K562 (cell line): Measurements from ENCODE around the gene BUB3. TPM values are rescaled to one million over a fixed set of nuclear protein-coding genes. Genes with fewer than 3 reads are reported as not detected.

Source experiments
- BRD4 ChIP-seq: fragments of 200-600 bp; sonication (generic); IDR thresholded peaks from 2 replicates; pipeline ENCODE4 v1.6.1; 2017; ENCODE audit warnings: inconsistent platforms
- ELF4 ChIP-seq: fragments of 450-650 bp; formaldehyde crosslinking; IDR thresholded peaks from 2 replicates; pipeline ENCODE4 v1.4.0; 2022; ENCODE audit warnings: missing genetic modification characterization
- EP400 ChIP-seq: fragments of 450-650 bp; IDR thresholded peaks from 2 replicates; pipeline ENCODE4 v1.6.1; 2017; ENCODE audit warnings: antibody characterized with exemption, mild to moderate bottlenecking, moderate library complexity
- FOXA1 ChIP-seq: fragments of 450-650 bp; IDR thresholded peaks from 2 replicates; pipeline ENCODE4 v1.6.1; 2016; ENCODE audit warnings: mild to moderate bottlenecking, borderline replicate concordance
- MAZ ChIP-seq, 2 experiments: fragments of 450-650 bp in 1 of 2; sonication (generic) in 1 of 2; formaldehyde crosslinking; IDR thresholded peaks in 1 of 2; conservative IDR thresholded peaks in 1 of 2; 2 replicates each; pipeline versions ENCODE4 v1.4.0 to v1.5.0; 2020; ENCODE audit warnings: mild to moderate bottlenecking in 1 of 2, missing genetic modification reagents in 1 of 2
- MBD2 ChIP-seq: sonication (generic); IDR thresholded peaks from 2 replicates; pipeline ENCODE4 v1.6.1; 2016; ENCODE audit warnings: low read depth, borderline replicate concordance
- NONO ChIP-seq, 2 experiments: fragments of 200-400 bp in 1 of 2; fragments of 450-650 bp in 1 of 2; formaldehyde crosslinking in 1 of 2; IDR thresholded peaks; 2 replicates each; pipeline ENCODE4 v1.6.1; 2017; ENCODE audit warnings: low read depth in 2 of 2, mild to moderate bottlenecking in 2 of 2, moderate library complexity in 2 of 2, low read length in 1 of 2
- PHF8 ChIP-seq: fragments of 200-600 bp; sonication (generic); IDR thresholded peaks from 2 replicates; pipeline ENCODE4 v1.6.1; 2012; ENCODE audit warnings: mixed run types, mild to moderate bottlenecking, inconsistent platforms, low read length, moderate library complexity, borderline replicate concordance
- POLR2H ChIP-seq: IDR thresholded peaks from 2 replicates; pipeline ENCODE4 v1.6.1; 2016; ENCODE audit warnings: missing genetic modification characterization, low read depth, mild to moderate bottlenecking, control low read depth, missing compliant biosample characterization, moderate library complexity
- SUPT5H ChIP-seq: fragments of 450-650 bp; IDR thresholded peaks from 2 replicates; pipeline ENCODE4 v1.6.1; 2016
- ZNF589 ChIP-seq: fragments of 200-800 bp; sonication (Bioruptor generic); IDR thresholded peaks from 2 replicates; pipeline ENCODE4 v1.6.1; 2016; ENCODE audit warnings: low read depth, missing genetic modification characterization, missing compliant biosample characterization
- ZNF77 ChIP-seq: fragments of 250-450 bp; sonication (Bioruptor Pico); IDR thresholded peaks from 2 replicates; pipeline ENCODE4 v1.5.0; 2020
- polyA plus RNA-seq, 8 experiments: library from polyadenylated mRNA; depleted of rRNA in 4 of 8; stranded (reverse) in 5 of 8; unstranded in 3 of 8; fragments of >200 nt; fragmentation: Nextera tagmentation in 2 of 8; fragmentation: Illumina TruSeq in 1 of 8; extraction: Ambion mirVana in 2 of 8; extraction: Trizol in 1 of 8; gene quantifications; 2 replicates each; pipeline versions ENCODE4 v1.2.1 to v1.2.3, GENCODE V29; 2011 to 2014; ENCODE audit warnings: inconsistent platforms in 1 of 8, missing spikeins in 1 of 8
- total RNA-seq, 7 experiments: library from RNA; depleted of rRNA in 6 of 7; stranded (reverse); fragments of >200 nt in 6 of 7; fragmentation: Illumina TruSeq in 2 of 7; extraction: Trizol in 2 of 7; gene quantifications; 2 replicates each; pipeline versions ENCODE4 v1.2.1 to v1.2.3, GENCODE V29; 2011 to 2021; ENCODE audit warnings: low replicate concordance in 1 of 7
- TF ChIP-seq, protein P1 (sequence below), 2 experiments: IDR thresholded peaks; 2 replicates each; pipeline ENCODE4 v1.6.1; 2011; ENCODE audit warnings: borderline replicate concordance in 1 of 2, control low read depth in 1 of 2, low read depth in 1 of 2, low read length in 1 of 2, mild to moderate bottlenecking in 1 of 2, mixed read lengths in 1 of 2, moderate library complexity in 1 of 2; ENCODE audit not compliant: insufficient read depth in 1 of 2, insufficient read length in 1 of 2, poor library complexity in 1 of 2, severe bottlenecking in 1 of 2; ENCODE audit errors: extremely low read depth in 1 of 2
- TF ChIP-seq, protein P2 (sequence below): fragments of 250-450 bp; sonication (Bioruptor Pico); IDR thresholded peaks from 2 replicates; pipeline ENCODE4 v1.4.0; 2020; ENCODE audit warnings: mild to moderate bottlenecking, moderate library complexity

BUB3 gene
- total and polyA plus RNA-seq, 9 of the 15 experiments (the other 6 are each of a cell fraction or from before 2014, with no cell fraction given), result 167 to 761 (median 225) TPM

DNA sequence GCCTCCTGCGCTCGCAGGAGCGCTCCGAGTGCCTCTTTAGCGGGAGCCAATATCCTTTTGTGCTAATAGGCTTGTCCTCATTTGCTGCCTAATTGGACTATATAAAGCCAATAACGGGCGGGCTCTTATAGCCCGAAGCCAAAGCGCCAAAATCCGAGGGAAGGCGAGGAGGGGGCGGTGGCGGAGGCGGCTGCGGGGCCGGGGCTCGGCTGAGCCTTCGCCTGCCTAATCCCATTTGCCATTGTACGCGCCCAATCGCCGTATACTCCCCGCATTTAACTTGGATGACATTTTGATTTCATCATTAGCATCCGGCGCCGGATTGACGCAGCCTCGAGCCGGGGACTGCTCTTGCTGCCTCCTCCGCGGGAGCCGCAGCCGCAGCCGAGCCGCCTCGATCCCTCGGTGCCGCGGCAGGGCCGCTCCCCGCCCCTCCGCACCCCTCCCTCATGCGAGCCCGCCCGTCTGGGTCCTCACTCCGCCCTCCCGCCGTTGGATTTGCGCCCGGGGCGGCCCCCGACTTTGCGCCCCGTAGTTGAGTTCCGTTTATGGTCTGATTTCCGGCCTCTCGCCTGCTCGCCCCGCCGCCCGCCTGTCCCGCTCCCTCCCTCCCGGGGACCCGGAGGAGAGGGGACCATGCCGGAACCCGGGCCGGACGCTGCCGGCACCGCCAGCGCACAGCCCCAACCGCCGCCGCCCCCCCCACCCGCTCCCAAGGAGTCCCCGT, 18.6 kb upstream of the BUB3 start, which contains the start of gene HMX3 (continued):
- TF ChIP-seq, protein P1, sequence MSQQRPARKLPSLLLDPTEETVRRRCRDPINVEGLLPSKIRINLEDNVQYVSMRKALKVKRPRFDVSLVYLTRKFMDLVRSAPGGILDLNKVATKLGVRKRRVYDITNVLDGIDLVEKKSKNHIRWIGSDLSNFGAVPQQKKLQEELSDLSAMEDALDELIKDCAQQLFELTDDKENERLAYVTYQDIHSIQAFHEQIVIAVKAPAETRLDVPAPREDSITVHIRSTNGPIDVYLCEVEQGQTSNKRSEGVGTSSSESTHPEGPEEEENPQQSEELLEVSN (IDR thresholded peaks at IDR 0.05; ENCODE audit: borderline replicate concordance in 1 of 2, extremely low read depth in 1 of 2, insufficient read depth in 1 of 2, insufficient read length in 1 of 2, low read depth in 1 of 2, low read length in 1 of 2, poor library complexity in 1 of 2, severe bottlenecking in 1 of 2), result peak in 1 of 2 experiments; percentile 24
- peak; percentile 70 for TF ChIP-seq SUPT5H
- peak; percentile 49; the same call in 1 of the 2 replicates for TF ChIP-seq PHF8
- TF ChIP-seq MAZ (CRISPR knock-in tag; conservative IDR thresholded peaks at IDR 0.05 in 1 of 2, IDR thresholded peaks at IDR 0.05 in 1 of 2), result peak; percentile 25 to 47; a peak in 2 of 4 replicates
- TF ChIP-seq ZNF589, result peak; percentile 11; the same call in 1 of the 2 replicates
- TF ChIP-seq, protein P2, sequence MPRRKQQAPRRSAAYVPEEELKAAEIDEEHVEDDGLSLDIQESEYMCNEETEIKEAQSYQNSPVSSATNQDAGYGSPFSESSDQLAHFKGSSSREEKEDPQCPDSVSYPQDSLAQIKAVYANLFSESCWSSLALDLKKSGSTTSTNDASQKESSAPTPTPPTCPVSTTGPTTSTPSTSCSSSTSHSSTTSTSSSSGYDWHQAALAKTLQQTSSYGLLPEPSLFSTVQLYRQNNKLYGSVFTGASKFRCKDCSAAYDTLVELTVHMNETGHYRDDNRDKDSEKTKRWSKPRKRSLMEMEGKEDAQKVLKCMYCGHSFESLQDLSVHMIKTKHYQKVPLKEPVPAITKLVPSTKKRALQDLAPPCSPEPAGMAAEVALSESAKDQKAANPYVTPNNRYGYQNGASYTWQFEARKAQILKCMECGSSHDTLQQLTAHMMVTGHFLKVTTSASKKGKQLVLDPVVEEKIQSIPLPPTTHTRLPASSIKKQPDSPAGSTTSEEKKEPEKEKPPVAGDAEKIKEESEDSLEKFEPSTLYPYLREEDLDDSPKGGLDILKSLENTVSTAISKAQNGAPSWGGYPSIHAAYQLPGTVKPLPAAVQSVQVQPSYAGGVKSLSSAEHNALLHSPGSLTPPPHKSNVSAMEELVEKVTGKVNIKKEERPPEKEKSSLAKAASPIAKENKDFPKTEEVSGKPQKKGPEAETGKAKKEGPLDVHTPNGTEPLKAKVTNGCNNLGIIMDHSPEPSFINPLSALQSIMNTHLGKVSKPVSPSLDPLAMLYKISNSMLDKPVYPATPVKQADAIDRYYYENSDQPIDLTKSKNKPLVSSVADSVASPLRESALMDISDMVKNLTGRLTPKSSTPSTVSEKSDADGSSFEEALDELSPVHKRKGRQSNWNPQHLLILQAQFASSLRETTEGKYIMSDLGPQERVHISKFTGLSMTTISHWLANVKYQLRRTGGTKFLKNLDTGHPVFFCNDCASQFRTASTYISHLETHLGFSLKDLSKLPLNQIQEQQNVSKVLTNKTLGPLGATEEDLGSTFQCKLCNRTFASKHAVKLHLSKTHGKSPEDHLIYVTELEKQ, result no peak
- peak; percentile 58 for TF ChIP-seq EP400
- no peak for TF ChIP-seq FOXA1
- no peak for TF ChIP-seq NONO (IDR thresholded peaks at IDR 0.05; ENCODE audit: low read depth in 2 of 2, low read length in 1 of 2)
- TF ChIP-seq POLR2H (tag), result peak; percentile 81
- 0 out of 2 replicates have a peak, but pooled peaks have one; percentile 12 for TF ChIP-seq MBD2
- TF ChIP-seq BRD4, result 0 out of 2 replicates have a peak, but pooled peaks have one; percentile 53
- no peak for TF ChIP-seq ELF4
- no peak for TF ChIP-seq ZNF77 (CRISPR knock-in tag)
